Spleen (tissue), 11 donors: ENCODE measurements around the gene CACNA2D4. TPM values are rescaled to one million over a fixed set of nuclear protein-coding genes. Genes with fewer than 3 reads are reported as not detected.

Experiments
- DNase-seq: peaks from one replicate; pipeline ENCODE4 v3.0.0-alpha.2; 2020
- H3K27ac ChIP-seq, 8 donors: fragments of 200-600 bp; sonication (generic) in 7 of 8; 1 replicate in 4 of 8; 2 replicates in 4 of 8; pipeline versions ENCODE4 v1.5.0 to v1.8.0; 2016 to 2021; ENCODE audit warnings: inconsistent platforms in 4 of 8, mild to moderate bottlenecking in 4 of 8, moderate library complexity in 1 of 8
- H3K27me3 ChIP-seq, 7 donors: fragments of 200-600 bp; sonication (generic) in 6 of 7; replicated peaks in 1 of 7; 1 replicate in 4 of 7; 2 replicates in 3 of 7; pipeline versions ENCODE4 v1.5.0 to v1.8.0; 2016 to 2021; ENCODE audit warnings: inconsistent platforms in 3 of 7, mild to moderate bottlenecking in 1 of 7
- H3K36me3 ChIP-seq, 6 donors: fragments of 200-600 bp; sonication (generic) in 5 of 6; 1 replicate in 4 of 6; 2 replicates in 2 of 6; pipeline versions ENCODE4 v1.5.0 to v1.8.0; 2016 to 2021; ENCODE audit warnings: inconsistent platforms in 2 of 6
- H3K4me1 ChIP-seq, 6 donors: fragments of 200-600 bp; sonication (generic) in 5 of 6; 1 replicate in 3 of 6; 2 replicates in 3 of 6; pipeline versions ENCODE4 v1.5.0 to v1.8.0; 2016 to 2021; ENCODE audit warnings: inconsistent platforms in 3 of 6
- H3K4me3 ChIP-seq, 8 donors: fragments of 200-600 bp; sonication (generic) in 7 of 8; 1 replicate in 4 of 8; 2 replicates in 4 of 8; pipeline versions ENCODE4 v1.5.0 to v1.8.0; 2016 to 2021; ENCODE audit warnings: inconsistent platforms in 4 of 8, mild to moderate bottlenecking in 4 of 8, moderate library complexity in 2 of 8
- H3K9me3 ChIP-seq, 8 donors: fragments of 200-600 bp; sonication (generic) in 7 of 8; 1 replicate in 4 of 8; 2 replicates in 4 of 8; pipeline versions ENCODE4 v1.5.0 to v1.8.0; 2016 to 2021; ENCODE audit warnings: inconsistent platforms in 4 of 8
- CTCF ChIP-seq, 11 experiments: fragments of 200-600 bp in 7 of 11; fragments of 450-650 bp in 4 of 11; sonication (generic) in 4 of 11; IDR thresholded peaks in 8 of 11; conservative IDR thresholded peaks in 3 of 11; 1 replicate in 7 of 11; 2 replicates in 4 of 11; pipeline versions ENCODE4 v1.4.0 to v1.8.0; 2016 to 2021; ENCODE audit warnings: antibody characterized with exemption in 11 of 11, inconsistent platforms in 4 of 11, mild to moderate bottlenecking in 1 of 11
- POLR2A ChIP-seq, 3 donors: fragments of 450-650 bp; IDR thresholded peaks; one replicate each; pipeline ENCODE4 v1.5.1; 2017; ENCODE audit warnings: antibody characterized with exemption in 3 of 3, mild to moderate bottlenecking in 1 of 3
- POLR2AphosphoS5 ChIP-seq, 3 donors: sonication (generic); formaldehyde crosslinking; IDR thresholded peaks; one replicate each; pipeline ENCODE4 v1.5.1; 2017; ENCODE audit warnings: antibody characterized with exemption in 3 of 3
- WGBS, 5 donors: extraction: QIAGEN DNeasy Blood & Tissue Kit in 3 of 5; methylation state at CpG; one replicate each; pipeline versions ENCODE4 v1.1.5 to v1.1.7; 2013 to 2018; 5-methylcytosine and 5-hydroxymethylcytosine counted together
- intact Hi-C: fragments of 100-400 bp; cut with DNase I; formaldehyde crosslinking; loops from one replicate; pipeline ENCODE4 v1.15.0; 2023; ENCODE audit warnings: low total_unique reads
- polyA plus RNA-seq, 3 donors: library from polyadenylated mRNA; stranded (reverse); fragments of 200-250 nt; gene quantifications; one replicate each; pipeline ENCODE4 v1.2.1, GENCODE V29; 2013
- total RNA-seq, 7 donors: library from RNA; depleted of rRNA in 3 of 7; stranded (reverse); fragments of >200 nt in 3 of 7; fragmentation: NEBNext Ultra II Directional in 4 of 7; extraction: Animal tissue kit (Norgen Biotek cat#: 25700) in 4 of 7; gene quantifications; one replicate each; pipeline versions ENCODE4 v1.1.0 to v1.2.1, GENCODE V29; 2016 to 2021
- donor health status: healthy with polysubstance abuse.
- donor health status: DM: no; HTN: no; CAD: no; lungs with moderate emphysema.
- donor health status: DM: no; HTN: no; CAD: no.
- donor health status: Bipolar disorder and iron deficiency.
- donor health status: healthy.
- donor health status: DM: no; HTN: no; CAD: no.
- donor health status: DM: yes; HTN: yes; CAD: no.

The CACNA2D4 gene
- total and polyA plus RNA-seq, 10 donors: 3.3 to 11.8 (median 7.0) TPM

- Histone ChIP-seq H3K4me3 (no peak overlapping the region), H3K9me3 (no peaks in the 10 kb centered on the region), H3K36me3 (no peaks in the 10 kb centered on the region), H3K27ac (no peak overlapping the region), H3K27me3 (peaks cover 0 to 75% (median 13%) of the 10 kb centered on the region in 7 donors), H3K4me1 (peaks cover 0 to 3% (median 0%) of the 10 kb centered on the region in 6 donors)
- intact Hi-C loops: no loop called here
- WGBS, 5 donors: 74 to 92% (median 82%) methylated on average over 10 of the region's 10 CpGs
- TF ChIP-seq CTCF (IDR thresholded peaks at IDR 0.05 in 8 of 11, conservative IDR thresholded peaks at IDR 0.05 in 3 of 11) (no peak), POLR2AphosphoS5 (IDR thresholded peaks at IDR 0.05) (no peak), POLR2A (IDR thresholded peaks at IDR 0.05) (no peak)
- peak; percentile 48 for DNase-seq
Observed at GRCh38 chr12:1833596-1834028, 84.8 kb downstream of the CACNA2D4 start.

GRCh38 chr12:1832801-1833595 lies 85.5 kb downstream of the CACNA2D4 start:
- Histone ChIP-seq H3K27me3 (peaks cover 0 to 81% (median 16%) of the 10 kb centered on the region in 7 donors), H3K4me1 (peaks cover 0 to 3% (median 0%) of the 10 kb centered on the region in 6 donors), H3K36me3 (no peaks in the 10 kb centered on the region), H3K9me3 (no peaks in the 10 kb centered on the region), H3K27ac (no peak overlapping the region), H3K4me3 (no peak overlapping the region)
- peak; percentile 25 for DNase-seq
- 70 to 80% (median 76%) methylated on average over 17 of the region's 17 CpGs for WGBS, 5 donors
- intact Hi-C loops: no loop called here
- no peak for TF ChIP-seq POLR2A (IDR thresholded peaks at IDR 0.05)
- no peak for TF ChIP-seq POLR2AphosphoS5 (IDR thresholded peaks at IDR 0.05)
- TF ChIP-seq CTCF (IDR thresholded peaks at IDR 0.05 in 8 of 11, conservative IDR thresholded peaks at IDR 0.05 in 3 of 11): no peak

GRCh38 chr12:1830981-1831963 lies 87.2 kb downstream of the CACNA2D4 start:
- H3K27ac ChIP-seq: no peak overlapping the region
- peaks cover 0 to 3% (median 0%) of the 10 kb centered on the region in 6 donors for H3K4me1 ChIP-seq
- H3K27me3 ChIP-seq: peaks cover 0 to 98% (median 18%) of the 10 kb centered on the region in 7 donors
- no peaks in the 10 kb centered on the region for H3K9me3 ChIP-seq
- H3K4me3 ChIP-seq: no peak overlapping the region
- DNase-seq: peak; percentile 74
- intact Hi-C loops: no loop called here
- H3K36me3 ChIP-seq: no peaks in the 10 kb centered on the region
- TF ChIP-seq POLR2AphosphoS5 (IDR thresholded peaks at IDR 0.05) (no peak), CTCF (IDR thresholded peaks at IDR 0.05 in 8 of 11, conservative IDR thresholded peaks at IDR 0.05 in 3 of 11) (no peak), POLR2A (IDR thresholded peaks at IDR 0.05) (no peak)
- WGBS, 5 donors: 14 to 26% (median 16%) methylated on average over 25 to 34 of the region's 34 CpGs
